Measurements from ENCODE around the gene EFNA3. TPM values are rescaled to one million over a fixed set of nuclear protein-coding genes. Genes with fewer than 3 reads are reported as not detected.
A peak's percentile ranks its signal among the peaks of the same experiment; 100 is the strongest.

The EFNA3 gene
- total RNA-seq, 3 donors from 2014 or later, result 2.1 to 17.4 (median 5.6) TPM

DNA sequence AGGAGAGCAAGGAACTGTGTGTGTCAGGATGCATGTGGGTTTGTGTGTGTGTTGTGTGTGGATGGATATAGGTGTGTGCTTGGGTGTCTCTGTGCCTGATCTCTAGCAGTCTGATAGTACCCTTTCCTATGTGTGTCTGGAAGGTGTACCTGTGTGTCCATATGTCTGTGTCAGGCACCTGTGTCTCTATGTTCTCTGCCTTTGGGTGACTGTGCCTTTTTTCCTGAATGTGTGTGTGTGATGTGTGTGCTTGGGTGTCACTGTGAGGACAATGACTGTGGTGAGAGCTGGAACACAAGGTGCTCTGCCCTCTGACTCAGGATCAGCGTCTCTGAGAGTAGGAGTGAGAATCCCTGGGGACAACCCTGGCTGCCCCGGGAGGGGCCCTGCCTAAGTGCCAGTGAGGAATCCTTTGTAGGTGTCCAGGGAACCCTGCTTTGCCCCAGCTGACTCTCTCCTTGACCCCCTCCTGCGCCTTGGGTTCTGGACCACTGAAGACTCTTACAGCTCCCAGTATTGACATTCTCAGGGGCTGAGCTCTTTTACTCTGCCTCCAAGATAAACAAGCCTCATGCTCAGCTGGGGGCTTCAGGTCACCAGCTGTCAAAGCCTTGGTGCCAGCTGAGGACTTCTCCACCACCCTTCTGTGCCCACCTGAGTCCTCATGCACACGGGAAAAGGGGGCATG is 735 bp upstream of the EFNA3 start:
- Histone ChIP-seq H3K36me3 (ENCODE audit: low read depth) (no peaks in the 10 kb centered on the region), H3K9me3 (no peaks in the 10 kb centered on the region), H3K4me3 (no peak overlapping the region), H3K4me1 (ENCODE audit: low read depth) (peaks cover 42% of the 10 kb centered on the region)
- TF ChIP-seq, protein P1, sequence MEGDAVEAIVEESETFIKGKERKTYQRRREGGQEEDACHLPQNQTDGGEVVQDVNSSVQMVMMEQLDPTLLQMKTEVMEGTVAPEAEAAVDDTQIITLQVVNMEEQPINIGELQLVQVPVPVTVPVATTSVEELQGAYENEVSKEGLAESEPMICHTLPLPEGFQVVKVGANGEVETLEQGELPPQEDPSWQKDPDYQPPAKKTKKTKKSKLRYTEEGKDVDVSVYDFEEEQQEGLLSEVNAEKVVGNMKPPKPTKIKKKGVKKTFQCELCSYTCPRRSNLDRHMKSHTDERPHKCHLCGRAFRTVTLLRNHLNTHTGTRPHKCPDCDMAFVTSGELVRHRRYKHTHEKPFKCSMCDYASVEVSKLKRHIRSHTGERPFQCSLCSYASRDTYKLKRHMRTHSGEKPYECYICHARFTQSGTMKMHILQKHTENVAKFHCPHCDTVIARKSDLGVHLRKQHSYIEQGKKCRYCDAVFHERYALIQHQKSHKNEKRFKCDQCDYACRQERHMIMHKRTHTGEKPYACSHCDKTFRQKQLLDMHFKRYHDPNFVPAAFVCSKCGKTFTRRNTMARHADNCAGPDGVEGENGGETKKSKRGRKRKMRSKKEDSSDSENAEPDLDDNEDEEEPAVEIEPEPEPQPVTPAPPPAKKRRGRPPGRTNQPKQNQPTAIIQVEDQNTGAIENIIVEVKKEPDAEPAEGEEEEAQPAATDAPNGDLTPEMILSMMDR (IDR thresholded peaks at IDR 0.05), result no peak
- peak; percentile 16 for ATAC-seq
- peak in 2 of 3 donors; percentile 33 to 54 for DNase-seq
- intact Hi-C loops (cut with DNase I, micrococcal nuclease), result no loop called here

DNA sequence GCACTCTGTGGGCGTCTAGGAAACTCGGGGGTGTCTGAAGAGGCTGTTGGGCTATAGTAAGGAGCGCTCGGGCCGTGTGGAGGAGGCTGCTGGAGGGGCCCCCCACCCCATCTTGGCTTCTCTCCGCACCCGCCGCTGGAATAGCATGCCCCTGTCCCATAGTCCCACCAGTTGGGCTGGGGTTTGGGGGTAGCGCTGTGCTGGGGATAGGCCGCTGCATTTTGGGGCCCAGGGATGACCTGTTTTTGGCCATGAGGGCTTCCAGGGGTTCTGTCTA is 511 bp downstream of the EFNA3 start:
- peaks cover 54% of the 10 kb centered on the region for H3K4me1 ChIP-seq (ENCODE audit: low read depth)
- no peaks in the 10 kb centered on the region for H3K36me3 ChIP-seq (ENCODE audit: low read depth)
- TF ChIP-seq, protein P1 (IDR thresholded peaks at IDR 0.05), result no peak
- DNase-seq, result no peak
- no peak for ATAC-seq
- H3K4me3 ChIP-seq, result no peak overlapping the region
- no peaks in the 10 kb centered on the region for H3K9me3 ChIP-seq
- intact Hi-C loops (cut with DNase I, micrococcal nuclease), result no loop called here

DNA sequence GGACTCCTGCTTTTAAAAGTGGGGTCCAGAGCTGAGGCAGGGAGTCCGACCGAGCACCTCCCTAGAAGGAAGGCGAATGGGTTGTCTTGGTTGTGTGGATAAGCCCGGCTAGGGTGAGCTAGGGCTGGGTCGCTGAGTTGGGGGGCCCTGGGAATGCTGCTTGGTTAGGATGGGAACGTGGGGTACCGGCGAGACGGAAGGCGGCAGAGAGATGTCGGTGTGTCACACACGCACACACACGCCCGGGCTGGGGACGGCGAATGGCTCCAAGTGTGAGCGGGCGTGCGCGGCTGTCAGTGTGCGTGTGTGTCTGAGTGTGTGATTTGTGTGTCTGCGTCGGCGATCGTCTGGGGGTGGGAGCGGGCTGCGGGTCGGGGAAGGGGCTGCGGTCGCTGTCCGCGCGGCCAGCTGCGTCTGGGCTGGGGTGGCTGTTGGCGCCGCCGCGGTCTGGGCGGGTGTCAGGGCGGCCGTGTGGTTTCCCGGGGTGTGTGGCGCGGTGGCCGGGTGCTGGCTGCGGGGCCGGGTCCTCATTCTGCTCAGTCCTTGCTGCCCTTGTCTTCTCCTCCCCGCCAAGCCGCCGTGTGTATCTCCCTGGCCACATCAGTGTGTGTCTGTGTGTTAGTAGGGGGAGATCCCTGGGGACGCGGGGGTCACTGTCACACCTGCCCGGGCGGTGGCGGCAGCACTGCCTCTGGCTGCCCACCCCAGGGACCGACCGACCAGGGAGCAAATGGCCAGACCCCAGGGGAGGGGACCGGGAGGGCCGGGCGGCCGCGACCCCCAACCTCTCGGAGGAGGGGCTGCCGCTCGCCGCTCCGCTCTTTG is 1.1 kb downstream of the EFNA3 start:
- Histone ChIP-seq H3K36me3 (ENCODE audit: low read depth) (no peaks in the 10 kb centered on the region), H3K4me1 (ENCODE audit: low read depth) (peaks cover 58% of the 10 kb centered on the region), H3K9me3 (no peaks in the 10 kb centered on the region), H3K4me3 (no peak overlapping the region)
- TF ChIP-seq, protein P1 (IDR thresholded peaks at IDR 0.05), result no peak
- ATAC-seq, result no peak
- DNase-seq, result peak; percentile 41 to 62 (median 59)
- intact Hi-C loops (cut with DNase I, micrococcal nuclease), result no loop called here

DNA sequence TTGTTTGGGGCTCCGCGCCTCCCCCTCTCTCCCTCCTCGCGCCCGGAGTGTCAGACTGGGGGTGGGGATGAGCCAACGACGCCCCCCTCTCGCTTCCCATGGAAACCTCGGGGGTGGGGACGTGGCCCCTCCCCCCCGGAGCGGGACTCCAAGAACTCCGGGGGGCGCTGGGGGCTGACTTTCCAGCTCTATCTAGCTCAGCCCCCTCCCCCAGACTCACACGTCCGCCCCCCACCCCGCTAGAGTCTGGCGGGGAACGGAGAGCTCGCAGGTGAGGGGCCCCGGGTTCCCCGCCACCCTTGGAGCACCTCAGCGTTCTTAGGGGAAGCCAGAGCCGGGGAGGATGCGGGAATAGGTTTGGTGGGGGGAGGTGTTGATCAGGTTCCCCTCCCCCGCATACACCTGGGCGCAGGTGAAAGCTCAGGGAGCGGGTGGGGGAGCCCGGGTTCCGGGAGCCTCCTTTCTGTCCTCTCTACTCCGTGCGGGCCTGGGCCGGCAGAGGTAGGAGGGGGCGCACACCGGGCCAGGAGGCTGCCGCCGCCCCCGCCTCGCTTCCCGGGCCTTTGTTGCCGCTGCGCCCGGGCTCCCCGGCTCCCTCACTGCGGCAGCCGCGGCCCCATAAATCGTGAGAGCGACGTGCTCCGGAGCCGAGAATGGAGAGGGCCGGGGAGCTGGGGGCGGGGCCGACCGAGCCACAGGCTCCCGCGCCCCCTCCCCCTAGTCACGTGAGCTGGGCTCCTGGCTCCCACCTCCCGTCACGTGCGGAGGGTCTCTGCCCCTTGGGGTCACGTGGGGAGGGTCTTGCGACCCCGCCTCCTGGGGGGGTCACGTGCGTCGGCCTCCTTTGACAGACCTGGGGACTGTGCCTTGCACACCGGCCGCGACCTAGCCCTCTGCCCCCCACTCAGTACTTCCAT is 1.9 kb downstream of the EFNA3 start:
- TF ChIP-seq, protein P1 (IDR thresholded peaks at IDR 0.05), result no peak
- no peaks in the 10 kb centered on the region for H3K36me3 ChIP-seq (ENCODE audit: low read depth)
- DNase-seq, result peak; percentile 71 to 73 (median 71)
- H3K4me3 ChIP-seq, result no peak overlapping the region
- no peak for ATAC-seq
- intact Hi-C loops (cut with DNase I, micrococcal nuclease), result no loop called here
- no peaks in the 10 kb centered on the region for H3K9me3 ChIP-seq
- H3K4me1 ChIP-seq (ENCODE audit: low read depth), result peaks cover 59% of the 10 kb centered on the region

DNA sequence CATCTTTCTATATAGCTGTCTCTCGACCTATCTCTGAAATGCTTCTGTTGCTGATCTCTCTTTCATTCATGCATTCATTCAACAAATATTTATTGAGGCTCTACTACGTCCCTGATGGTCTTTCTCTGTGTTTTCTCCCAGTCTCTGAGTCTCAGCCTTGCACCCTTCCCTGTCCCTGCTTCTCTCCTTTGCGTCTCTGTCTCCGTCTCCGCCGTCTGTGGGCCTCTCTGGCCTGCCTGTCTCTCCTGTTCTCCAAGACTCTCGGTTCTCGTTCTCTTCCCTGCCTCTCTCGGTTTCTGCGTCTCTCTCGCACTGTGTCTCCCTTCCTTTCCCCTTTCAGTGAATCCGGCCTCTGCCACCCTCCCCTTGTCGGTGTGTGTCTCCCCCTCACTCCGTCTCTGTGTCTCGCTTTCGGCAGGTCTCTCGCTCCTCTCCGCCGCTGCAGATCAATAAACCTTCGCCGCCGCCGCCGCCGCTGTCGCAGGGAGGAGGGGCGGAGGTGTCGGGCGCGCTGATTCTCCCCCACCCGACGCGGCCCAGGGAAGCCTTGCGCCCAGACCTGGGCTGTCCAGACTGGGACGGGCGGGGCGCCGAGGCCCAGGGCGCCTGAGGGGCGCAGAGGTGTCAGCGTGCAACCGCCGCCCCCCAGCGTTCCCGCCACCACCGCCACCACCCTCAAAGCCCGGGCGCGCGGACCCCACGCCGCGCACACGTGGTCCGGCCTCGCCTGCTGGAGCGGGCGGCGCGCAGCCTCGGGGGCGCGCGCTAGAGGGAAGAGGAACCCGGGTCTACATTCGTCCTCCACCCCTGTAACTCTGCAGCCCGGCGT is 3.0 kb downstream of the EFNA3 start:
- no peak for ATAC-seq
- intact Hi-C loops (cut with DNase I, micrococcal nuclease), result no loop called here
- peak; percentile 55 to 73 (median 58) for DNase-seq
- TF ChIP-seq, protein P1 (IDR thresholded peaks at IDR 0.05), result no peak
- no peak overlapping the region for H3K4me3 ChIP-seq
- H3K36me3 ChIP-seq (ENCODE audit: low read depth), result no peaks in the 10 kb centered on the region
- H3K9me3 ChIP-seq, result no peaks in the 10 kb centered on the region
- peaks cover 67% of the 10 kb centered on the region for H3K4me1 ChIP-seq (ENCODE audit: low read depth)
